GM12878 (cell line): ENCODE data around the gene TES. TPM values are rescaled to one million over a fixed set of nuclear protein-coding genes. Genes with fewer than 3 reads are reported as not detected.

ENCODE experiments used
- ATAC-seq: fragments of 200-7000 bp; cut with Tn5 transposase; 3 replicates; pipeline ENCODE4 v1.9.1; 2020; ENCODE audit warnings: mild to moderate bottlenecking, moderate library complexity
- BruUV-seq: library from RNA; stranded (reverse); fragments of 400-500 nt; replicated peaks from 2 replicates; lab custom pipeline; 2021; lab: Mats Ljungman, UMichigan
- CTCF ChIA-PET: fragments of 300-600 bp; sonication (Branson Sonifier 250); formaldehyde crosslinking; extraction: SDS; loops from one replicate; lab custom pipeline; 2021; ENCODE audit warnings: inconsistent platforms; lab: Yijun Ruan, JAX
- POLR2A ChIA-PET: fragments of 350-600 bp; formaldehyde crosslinking; extraction: SDS; loops from one replicate; lab custom pipeline; 2021; ENCODE audit warnings: inconsistent platforms; lab: Charles Lee
- RAD21 ChIA-PET: fragments of 300-600 bp; sonication (Branson Sonifier 250); formaldehyde crosslinking; loops from one replicate; lab custom pipeline; 2023; ENCODE audit warnings: antibody characterized with exemption; ENCODE audit not compliant: unreplicated experiment; lab: Charles Lee
- SMC1A ChIA-PET: fragments of 300-600 bp; sonication (Branson Sonifier 250); formaldehyde crosslinking; loops from one replicate; lab custom pipeline; 2023; ENCODE audit not compliant: unreplicated experiment, uncharacterized antibody; lab: Charles Lee
- DNase-seq: peaks from one replicate; pipeline ENCODE4 v3.0.0-alpha.2; 2011; ENCODE audit warnings: low read depth, low spot score
- FAIRE-seq: peaks from 3 replicates; lab custom pipeline; 2011; peaks lifted over from hg19 to GRCh38; lab: Jason Lieb, UNC
- H2AFZ ChIP-seq: 2 replicates; pipeline ENCODE4 v1.6.0; 2011; ENCODE audit warnings: low read depth, low read length, control low read depth; ENCODE audit not compliant: control insufficient read depth
- H3K27ac ChIP-seq: 2 replicates; pipeline ENCODE4 v1.5.1; 2011; ENCODE audit warnings: control low read depth; ENCODE audit not compliant: control insufficient read depth, insufficient read depth
- H3K27me3 ChIP-seq, 2 experiments: replicated peaks in 1 of 2; 2 replicates each; pipeline versions ENCODE4 v1.6.0 to v1.6.1; 2011; ENCODE audit warnings: low read length in 1 of 2; ENCODE audit not compliant: control insufficient read depth in 2 of 2, insufficient read depth in 2 of 2
- H3K36me3 ChIP-seq, 2 experiments: 2 replicates each; pipeline ENCODE4 v1.5.1; 2011; ENCODE audit warnings: low read length in 1 of 2; ENCODE audit not compliant: control insufficient read depth in 2 of 2, insufficient read depth in 2 of 2
- H3K4me1 ChIP-seq: 2 replicates; pipeline ENCODE4 v1.6.1; 2011; ENCODE audit warnings: mild to moderate bottlenecking, low read length, moderate library complexity, mixed read lengths; ENCODE audit not compliant: control insufficient read depth, insufficient read depth
- H3K4me2 ChIP-seq: 2 replicates; pipeline ENCODE4 v1.6.0; 2011; ENCODE audit warnings: control low read depth; ENCODE audit not compliant: control insufficient read depth, insufficient read depth
- H3K4me3 ChIP-seq: fragments of 200-600 bp; sonication (generic); 2 replicates; pipeline ENCODE4 v1.5.1; 2016
- H3K79me2 ChIP-seq: 2 replicates; pipeline ENCODE4 v1.6.0; 2011; ENCODE audit warnings: low read length; ENCODE audit not compliant: control insufficient read depth, insufficient read depth
- H3K9ac ChIP-seq: 2 replicates; pipeline ENCODE4 v1.8.0; 2011; ENCODE audit warnings: low read length, control low read depth, mixed read lengths; ENCODE audit not compliant: control insufficient read depth, insufficient read depth
- H3K9me3 ChIP-seq: replicated peaks from 3 replicates; pipeline ENCODE4 v1.5.1; 2011; ENCODE audit warnings: mild to moderate bottlenecking, low read length; ENCODE audit not compliant: control insufficient read depth, insufficient read depth
- H4K20me1 ChIP-seq: 2 replicates; pipeline ENCODE4 v1.6.0; 2011; ENCODE audit not compliant: control insufficient read depth, insufficient read depth
- BMI1 ChIP-seq: fragments of 450-650 bp; IDR thresholded peaks from 2 replicates; pipeline ENCODE4 v1.6.1; 2016; ENCODE audit warnings: mild to moderate bottlenecking, moderate library complexity, borderline replicate concordance
- IKZF2 ChIP-seq, 2 experiments: fragments of 450-650 bp; IDR thresholded peaks; 2 replicates each; pipeline ENCODE4 v1.6.1; 2017; ENCODE audit warnings: mild to moderate bottlenecking in 2 of 2, moderate library complexity in 2 of 2
- KLF5 ChIP-seq: fragments of 450-650 bp; IDR thresholded peaks from 2 replicates; pipeline ENCODE4 v1.6.1; 2014; ENCODE audit warnings: mild to moderate bottlenecking; ENCODE audit not compliant: partially characterized antibody
- MTA2 ChIP-seq: fragments of 450-650 bp; IDR thresholded peaks from 2 replicates; pipeline ENCODE4 v1.6.1; 2016; ENCODE audit warnings: low read depth, mild to moderate bottlenecking, moderate library complexity
- MXI1 ChIP-seq: fragments of 150-350 bp; IDR thresholded peaks from 2 replicates; pipeline ENCODE4 v1.6.1; 2011; ENCODE audit warnings: low read depth, mild to moderate bottlenecking, inconsistent platforms, low read length, improper control_type of control experiment
- RCOR1 ChIP-seq: conservative IDR thresholded peaks from 2 replicates; pipeline ENCODE4 v1.6.1; 2012; ENCODE audit warnings: low read depth, low read length, improper control_type of control experiment
- REST ChIP-seq: IDR thresholded peaks from 2 replicates; pipeline ENCODE4 v1.6.1; 2012; ENCODE audit warnings: mild to moderate bottlenecking, low read depth, low read length
- SMAD5 ChIP-seq: IDR thresholded peaks from 2 replicates; pipeline ENCODE4 v1.6.1; 2016; ENCODE audit warnings: antibody characterized with exemption, low read depth
- STAT3 ChIP-seq: IDR thresholded peaks from 2 replicates; pipeline ENCODE4 v1.6.1; 2011; ENCODE audit warnings: low read depth, low read length, improper control_type of control experiment
- ZNF274 ChIP-seq: IDR thresholded peaks from one replicate; pipeline ENCODE4 v1.8.0; 2011; ENCODE audit not compliant: insufficient read length, insufficient read depth
- ZNF622 ChIP-seq: fragments of 450-650 bp; IDR thresholded peaks from 2 replicates; pipeline ENCODE4 v1.6.1; 2017; ENCODE audit warnings: mild to moderate bottlenecking, inconsistent platforms
- WGBS: methylation state at CpG from one replicate; pipeline ENCODE4 v1.1.6; 2016; ENCODE audit warnings: low lambda C conversion rate; ENCODE audit not compliant: insufficient replicate concordance, insufficient coverage; ENCODE audit errors: missing lambda C conversion rate; 5-methylcytosine and 5-hydroxymethylcytosine counted together
- in situ Hi-C: fragments of 300-500 bp; cut with MboI; formaldehyde crosslinking; loops from 9 replicates; pipeline ENCODE4 v1.14.3; 2018; ENCODE audit warnings: mixed read lengths
- intact Hi-C: fragments of 100-400 bp; cut with micrococcal nuclease; formaldehyde crosslinking; loops from one replicate; pipeline ENCODE4 v1.14.2; 2022; ENCODE audit not compliant: unreplicated experiment
- polyA plus RNA-seq, 11 experiments: library from polyadenylated mRNA; depleted of rRNA in 4 of 11; unstranded in 6 of 11; stranded (reverse) in 5 of 11; fragments of >200 nt; fragmentation: Nextera tagmentation in 4 of 11; fragmentation: Illumina TruSeq in 1 of 11; extraction: Ambion mirVana in 4 of 11; extraction: Trizol in 1 of 11; gene quantifications; 1 replicate in 1 of 11; 2 replicates in 10 of 11; pipeline versions ENCODE4 v1.2.1 to v1.2.3, GENCODE V29; 2011 to 2016; ENCODE audit warnings: inconsistent platforms in 2 of 11, missing spikeins in 2 of 11, low read depth in 1 of 11
- total RNA-seq, 4 experiments: library from RNA; depleted of rRNA in 3 of 4; stranded (reverse); fragments of >200 nt in 3 of 4; fragmentation: Illumina TruSeq in 1 of 4; extraction: Trizol in 1 of 4; gene quantifications; 2 replicates each; pipeline versions ENCODE4 v1.2.1 to v1.2.3, GENCODE V29; 2013 to 2021
- TF ChIP-seq, protein P1 (sequence below): fragments of 450-650 bp; IDR thresholded peaks from 2 replicates; pipeline ENCODE4 v1.6.1; 2017; ENCODE audit warnings: antibody characterized with exemption, mild to moderate bottlenecking, moderate library complexity
- TF ChIP-seq, protein P2 (sequence below): IDR thresholded peaks from 2 replicates; pipeline ENCODE4 v1.6.1; 2011; ENCODE audit warnings: borderline replicate concordance, low read depth, mild to moderate bottlenecking, moderate library complexity, low read length; ENCODE audit not compliant: insufficient read depth, poor library complexity, severe bottlenecking

Gene TES
- total and polyA plus RNA-seq, 10 of the 15 experiments (the other 5 are each of a cell fraction or from before 2014, with no cell fraction given) = 31.2 to 77.5 (median 59.2) TPM

GRCh38 chr7:116182023-116182422 is 28.3 kb upstream of the TES start (continued):
- TF ChIP-seq, protein P1, sequence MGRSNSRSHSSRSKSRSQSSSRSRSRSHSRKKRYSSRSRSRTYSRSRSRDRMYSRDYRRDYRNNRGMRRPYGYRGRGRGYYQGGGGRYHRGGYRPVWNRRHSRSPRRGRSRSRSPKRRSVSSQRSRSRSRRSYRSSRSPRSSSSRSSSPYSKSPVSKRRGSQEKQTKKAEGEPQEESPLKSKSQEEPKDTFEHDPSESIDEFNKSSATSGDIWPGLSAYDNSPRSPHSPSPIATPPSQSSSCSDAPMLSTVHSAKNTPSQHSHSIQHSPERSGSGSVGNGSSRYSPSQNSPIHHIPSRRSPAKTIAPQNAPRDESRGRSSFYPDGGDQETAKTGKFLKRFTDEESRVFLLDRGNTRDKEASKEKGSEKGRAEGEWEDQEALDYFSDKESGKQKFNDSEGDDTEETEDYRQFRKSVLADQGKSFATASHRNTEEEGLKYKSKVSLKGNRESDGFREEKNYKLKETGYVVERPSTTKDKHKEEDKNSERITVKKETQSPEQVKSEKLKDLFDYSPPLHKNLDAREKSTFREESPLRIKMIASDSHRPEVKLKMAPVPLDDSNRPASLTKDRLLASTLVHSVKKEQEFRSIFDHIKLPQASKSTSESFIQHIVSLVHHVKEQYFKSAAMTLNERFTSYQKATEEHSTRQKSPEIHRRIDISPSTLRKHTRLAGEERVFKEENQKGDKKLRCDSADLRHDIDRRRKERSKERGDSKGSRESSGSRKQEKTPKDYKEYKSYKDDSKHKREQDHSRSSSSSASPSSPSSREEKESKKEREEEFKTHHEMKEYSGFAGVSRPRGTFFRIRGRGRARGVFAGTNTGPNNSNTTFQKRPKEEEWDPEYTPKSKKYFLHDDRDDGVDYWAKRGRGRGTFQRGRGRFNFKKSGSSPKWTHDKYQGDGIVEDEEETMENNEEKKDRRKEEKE = no peak
- TF ChIP-seq, protein P2, sequence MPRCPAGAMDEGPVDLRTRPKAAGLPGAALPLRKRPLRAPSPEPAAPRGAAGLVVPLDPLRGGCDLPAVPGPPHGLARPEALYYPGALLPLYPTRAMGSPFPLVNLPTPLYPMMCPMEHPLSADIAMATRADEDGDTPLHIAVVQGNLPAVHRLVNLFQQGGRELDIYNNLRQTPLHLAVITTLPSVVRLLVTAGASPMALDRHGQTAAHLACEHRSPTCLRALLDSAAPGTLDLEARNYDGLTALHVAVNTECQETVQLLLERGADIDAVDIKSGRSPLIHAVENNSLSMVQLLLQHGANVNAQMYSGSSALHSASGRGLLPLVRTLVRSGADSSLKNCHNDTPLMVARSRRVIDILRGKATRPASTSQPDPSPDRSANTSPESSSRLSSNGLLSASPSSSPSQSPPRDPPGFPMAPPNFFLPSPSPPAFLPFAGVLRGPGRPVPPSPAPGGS = no peak
- no peak for TF ChIP-seq MTA2
- no peak for TF ChIP-seq ZNF622
- no peak for TF ChIP-seq SMAD5

- 53% methylated on average over 6 of the region's 6 CpGs for whole genome bisulfite sequencing
- H3K27ac ChIP-seq = no peak overlapping the region
- TF ChIP-seq STAT3 = no peak
- TF ChIP-seq ZNF274 = no peak
- no peak for TF ChIP-seq REST
- TF ChIP-seq BMI1 = no peak
- TF ChIP-seq RCOR1 = no peak
- TF ChIP-seq IKZF2 (IDR thresholded peaks at IDR 0.05) = no peak
- TF ChIP-seq KLF5 = no peak
- TF ChIP-seq MXI1 = no peak
Measured at GRCh38 chr7:116185450-116185849, 24.9 kb upstream of the TES start.

More at GRCh38 chr7:116185450-116185849, 24.9 kb upstream of the TES start:
- ATAC-seq (no peak), DNase-seq (no peak), FAIRE-seq (no peak)
- CTCF ChIA-PET = interaction anchor here (1.2 to 3.6 kb wide), 2 partner anchors 47 to 50 kb away, joined by 3 to 22 read pairs; no protein-coding TSS in a partner anchor
- Histone ChIP-seq H3K36me3 (no peaks in the 10 kb centered on the region), H3K4me3 (no peak overlapping the region), H4K20me1 (no peaks in the 10 kb centered on the region), H3K4me2 (no peak overlapping the region), H3K9me3 (peaks cover 6% of the 10 kb centered on the region), H3K79me2 (no peaks in the 10 kb centered on the region), H3K4me1 (no peaks in the 10 kb centered on the region), H3K27me3 (peaks cover 0 to 4% of the 10 kb centered on the region in 2 experiments; a peak in 1 of 4 replicates), H3K9ac (no peak overlapping the region), H2AFZ (no peak overlapping the region)
- SMC1A ChIA-PET = no interaction called here
- BruUV-seq = no TSS peak
- RAD21 ChIA-PET = interaction anchor here (1.0 kb wide), 1 partner anchor 50 kb away, joined by 3 read pairs; no protein-coding TSS in a partner anchor
- in situ Hi-C loops (no loop called here), intact Hi-C loops (no loop called here)
- POLR2A ChIA-PET = no interaction called here
